ENCODE results near the gene ABHD17A.

Gene ABHD17A

DNA sequence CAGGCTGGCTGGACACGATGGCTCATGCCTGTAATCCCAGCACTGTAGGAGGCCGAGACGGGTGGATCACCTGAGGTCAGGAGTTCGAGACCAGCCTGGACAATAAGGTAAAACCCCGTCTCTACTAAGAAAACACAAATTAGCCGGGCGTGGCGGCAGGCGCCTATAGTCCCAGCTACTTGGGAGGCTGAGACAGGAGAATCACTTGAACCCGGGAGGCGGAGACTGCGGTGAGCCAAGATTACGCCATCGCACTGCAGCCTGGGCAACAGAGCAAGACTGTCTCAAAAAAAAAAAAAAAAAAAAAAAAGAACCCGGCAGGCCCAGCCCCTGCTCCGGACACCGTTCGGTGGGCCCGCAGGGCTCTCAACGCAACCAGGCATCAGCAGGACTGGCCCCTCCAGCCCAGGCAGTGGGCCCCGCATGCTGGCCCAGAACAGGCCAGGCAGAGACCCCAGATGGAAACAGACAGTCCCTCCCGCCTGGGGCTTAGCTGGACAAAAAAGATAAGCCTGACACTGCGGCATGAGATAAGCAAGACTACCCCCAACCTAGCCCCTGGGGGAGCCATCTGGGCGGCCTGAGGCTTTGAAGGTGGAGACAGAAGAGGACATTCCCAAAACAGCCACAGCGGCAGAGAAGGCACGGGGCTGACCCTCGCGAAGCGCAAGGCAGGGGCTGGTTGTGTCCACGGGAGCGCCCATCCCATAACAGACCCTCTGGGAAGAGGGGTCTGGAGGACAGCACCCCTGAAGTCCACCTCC, 48.7 kb downstream of the ABHD17A start:
- no peak for DNase-seq

DNA sequence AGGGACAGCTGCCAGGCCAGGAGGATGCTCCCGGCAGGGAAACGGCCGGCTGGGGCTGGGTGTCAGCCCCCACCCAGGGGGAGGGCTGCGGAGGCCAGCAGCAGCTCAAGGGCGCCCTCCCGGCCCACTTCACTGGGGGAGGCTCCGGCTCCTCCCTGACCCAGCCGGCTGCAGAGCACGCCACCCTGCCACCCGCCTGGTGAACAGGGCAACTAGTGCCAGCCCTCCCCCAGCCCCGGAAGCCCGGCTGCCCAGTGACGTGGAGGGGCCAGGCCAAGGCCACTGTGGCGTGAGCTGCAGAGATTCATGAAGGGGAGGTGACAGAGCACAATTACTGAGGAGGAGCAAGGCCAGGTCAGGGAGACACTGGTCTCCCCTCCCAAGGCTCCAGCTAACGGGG, 51.8 kb downstream of the ABHD17A start:
- no peak for DNase-seq

DNA sequence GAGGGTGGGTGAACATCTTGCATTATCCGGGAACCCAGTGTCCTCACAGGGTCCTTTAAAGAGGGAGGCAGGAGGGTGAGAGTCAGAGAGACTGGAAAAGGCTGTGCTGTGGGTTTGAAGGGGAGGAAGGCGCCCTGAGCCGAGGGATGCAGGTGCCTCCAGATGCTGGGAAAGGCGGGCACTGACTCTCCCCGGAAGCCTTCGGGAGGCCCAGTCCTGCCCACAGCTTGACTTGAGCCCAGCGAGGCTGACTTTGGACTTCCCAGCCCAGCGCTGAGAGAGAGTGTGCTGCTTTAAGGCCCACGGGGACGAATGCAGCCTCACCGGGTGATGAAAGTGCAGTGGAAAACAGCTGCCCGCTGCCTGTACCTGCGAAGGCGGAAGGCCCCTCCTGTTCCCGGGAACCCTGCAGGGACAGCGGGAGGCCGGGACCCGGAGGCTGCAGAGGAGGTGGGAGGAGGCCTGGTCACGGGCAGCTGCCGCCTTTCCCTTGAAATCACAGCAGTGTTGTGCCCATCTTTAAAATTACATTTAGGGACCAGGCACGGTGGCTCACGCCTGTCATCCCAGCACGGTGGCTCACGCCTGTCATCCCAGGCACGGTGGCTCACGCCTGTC, 53.1 kb downstream of the ABHD17A start:
- no peak for DNase-seq

DNA sequence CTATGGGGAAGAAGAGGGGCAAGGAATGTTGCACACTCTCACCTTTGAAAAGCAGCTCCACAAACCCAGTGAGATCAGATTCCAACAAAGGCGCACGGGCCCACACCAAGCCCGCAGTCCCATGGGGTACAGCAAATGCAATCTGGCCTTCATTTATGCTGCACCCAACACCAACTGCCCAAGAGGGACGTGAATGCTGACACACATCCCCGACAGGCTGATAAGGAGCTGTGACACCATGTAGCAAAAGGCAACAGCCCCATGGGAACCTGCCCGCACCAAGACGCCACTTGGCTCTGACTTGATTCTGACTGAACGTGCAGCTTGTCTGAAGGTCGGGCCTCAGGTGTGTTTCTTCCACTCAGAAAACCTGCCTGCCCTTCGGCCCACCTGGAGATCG, 54.3 kb downstream of the ABHD17A start:
- DNase-seq: no peak

- DNase-seq: no peak
Observed at GRCh38 chr19:1830568-1830967, 54.7 kb downstream of the ABHD17A start.

- no peak for DNase-seq
Observed at GRCh38 chr19:1829958-1830357, 55.3 kb downstream of the ABHD17A start.

GRCh38 chr19:1828279-1829238, 56.7 kb downstream of the ABHD17A start:
- DNase-seq: no peak

DNA sequence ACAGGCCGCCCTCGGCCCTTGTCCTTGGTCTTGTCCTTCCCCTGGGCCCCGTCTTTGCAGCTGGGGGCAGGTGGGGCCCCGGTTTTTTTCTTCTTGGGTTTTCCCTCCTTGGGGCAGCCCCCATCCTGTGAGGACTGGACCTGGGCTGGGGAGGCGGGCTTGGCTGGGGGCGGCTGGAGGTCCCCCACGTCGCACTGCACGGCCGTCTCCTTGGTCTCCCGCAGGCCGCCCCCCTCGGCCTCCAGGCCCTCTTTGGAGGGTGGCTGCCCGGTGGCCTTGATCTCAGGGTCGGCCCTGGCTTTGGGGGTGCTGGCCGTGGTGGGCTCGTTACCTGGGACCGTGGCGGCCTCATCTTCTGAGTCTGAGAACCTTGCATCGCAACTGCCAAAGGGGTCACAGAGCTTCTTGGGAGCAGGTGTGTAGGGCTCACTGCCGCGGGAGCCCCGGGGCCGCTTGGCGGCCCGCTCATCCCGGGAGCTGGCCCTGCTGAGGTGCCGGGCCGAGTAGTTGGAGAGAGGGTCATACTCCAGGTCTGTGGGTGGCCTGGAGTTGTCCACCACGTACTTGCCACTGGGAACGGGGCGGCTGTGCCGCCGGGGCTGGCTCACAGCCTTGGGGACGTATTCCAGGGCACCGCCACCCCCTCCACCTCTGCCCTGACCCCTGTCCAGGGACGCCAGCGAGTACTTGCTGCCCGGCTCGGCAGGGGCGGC, 57.6 kb downstream of the ABHD17A start:
- DNase-seq: no peak

All from stimulated activated CD4-positive, alpha-beta T cell treated with anti-CD3 and anti-CD28 coated beads, Interleukin-2, amount 100 ng/mL, for 24 hours (primary cell).